Stimulated activated CD8-positive, alpha-beta memory T cell treated with anti-CD3 and anti-CD28 coated beads, Interleukin-12 subunit alpha, Interleukin-12 subunit beta, amount 100 ng/mL, for 24 hours (primary cell): ENCODE measurements around the gene HSDL2.
A peak's percentile ranks its signal among the peaks of the same experiment; 100 is the strongest.
"Not testable (repeated sequence)": the region's sequence is repeated elsewhere in the genome, so short reads cannot be mapped to it uniquely, and the experiment has no call there.

ENCODE experiments used
- DNase-seq: peaks from one replicate; pipeline ENCODE4 v3.0.0-alpha.2; 2020; ENCODE audit errors: extremely low read depth

The HSDL2 gene

DNA sequence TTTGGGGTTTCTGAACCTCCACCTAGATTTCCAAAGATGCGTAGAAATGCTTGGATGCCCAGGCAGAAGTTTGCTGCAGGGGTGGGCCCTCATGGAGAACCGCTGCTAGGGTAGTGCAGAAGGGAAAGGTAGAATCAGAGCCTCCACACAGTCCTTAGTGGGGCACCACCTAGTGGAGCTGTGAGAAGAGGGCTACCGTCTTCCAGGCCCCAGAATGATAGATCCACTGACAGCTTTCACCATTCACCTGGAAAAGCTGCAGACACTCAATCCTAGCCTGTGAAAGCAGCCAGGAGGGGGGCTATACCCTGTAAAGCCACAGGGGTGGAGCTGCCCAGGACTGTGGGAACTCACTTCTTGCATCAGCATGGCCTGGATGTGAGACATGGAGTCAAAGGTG, 13.3 kb upstream of the HSDL2 start:
- no peak for DNase-seq

- no peak for DNase-seq
Observed at GRCh38 chr9:112367465-112367864, 12.4 kb upstream of the HSDL2 start.

GRCh38 chr9:112369817-112370216, 10.1 kb upstream of the HSDL2 start:
- DNase-seq = no peak

GRCh38 chr9:112371060-112371459, 8.8 kb upstream of the HSDL2 start:
- no peak for DNase-seq

DNA sequence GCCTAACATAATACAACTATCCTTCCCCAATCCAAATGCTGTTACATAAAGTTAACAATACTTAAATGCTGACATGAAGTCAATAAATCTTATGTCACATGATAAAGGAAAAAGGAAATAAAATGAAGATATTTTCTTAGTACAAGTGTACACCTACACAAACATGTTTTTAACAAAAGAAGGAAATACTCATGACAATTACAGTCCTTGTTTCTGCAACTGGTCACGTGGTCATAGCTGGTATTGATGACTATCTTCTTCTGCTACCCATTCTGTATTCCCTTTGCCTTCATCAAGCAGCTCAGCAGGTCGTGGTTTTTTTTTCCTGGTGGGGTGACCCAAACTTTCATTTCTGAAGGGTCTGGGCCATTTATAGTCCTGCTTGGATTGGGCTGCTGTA, 6.2 kb upstream of the HSDL2 start:
- DNase-seq = not testable (repeated sequence)

- DNase-seq = not testable (repeated sequence)
Observed at GRCh38 chr9:112374232-112374631, 5.7 kb upstream of the HSDL2 start.

GRCh38 chr9:112375361-112375760, 4.5 kb upstream of the HSDL2 start:
- DNase-seq = no peak

DNA sequence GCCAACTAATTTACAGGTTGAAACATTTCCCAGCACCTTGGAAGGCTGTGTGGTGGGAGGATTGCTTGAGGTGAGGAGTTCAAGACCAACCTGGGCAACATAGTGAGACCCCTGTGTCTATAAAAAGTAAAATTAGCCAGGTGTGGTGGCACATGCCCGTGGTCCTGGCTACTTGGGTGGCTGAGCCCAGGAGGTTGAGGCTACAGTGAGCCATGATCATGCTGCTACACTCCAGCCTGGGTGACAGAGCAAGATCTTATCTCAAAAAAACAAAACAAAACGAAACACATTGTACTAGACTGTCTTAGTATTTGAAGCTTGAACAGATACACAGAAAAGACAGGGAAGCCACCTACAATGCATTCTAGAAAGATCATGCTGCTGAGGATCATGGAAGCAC, 2.8 kb upstream of the HSDL2 start:
- DNase-seq = no peak

DNA sequence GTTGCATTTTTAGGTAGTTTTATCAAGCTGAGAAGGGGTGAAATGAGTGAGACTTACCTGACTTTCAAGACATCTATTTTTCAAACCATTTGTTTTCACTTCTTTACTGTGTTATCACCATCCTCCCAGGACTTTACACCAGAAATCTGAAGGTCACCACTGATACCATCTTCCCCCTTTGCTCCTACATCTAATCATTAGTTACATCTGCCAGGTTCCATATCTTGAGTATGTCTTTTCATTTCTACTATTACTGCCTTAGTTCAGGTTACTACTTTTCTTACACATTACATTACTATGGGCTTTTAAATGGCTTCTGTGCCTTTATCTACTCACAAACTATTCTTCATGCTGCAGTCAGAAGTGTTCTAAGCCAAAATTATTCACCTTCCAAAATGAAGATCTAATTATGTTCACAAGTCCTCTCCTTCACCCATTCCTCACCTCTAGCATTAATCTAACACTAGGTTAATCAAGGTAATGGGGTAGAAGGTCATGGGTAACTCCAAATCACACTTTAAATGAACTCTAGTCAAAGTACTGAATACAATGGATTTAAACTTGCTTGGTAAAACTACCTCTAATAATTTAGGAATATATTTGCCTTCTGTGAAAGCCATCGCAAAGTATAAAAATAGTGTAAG, 2.1 kb upstream of the HSDL2 start:
- DNase-seq = no peak

DNA sequence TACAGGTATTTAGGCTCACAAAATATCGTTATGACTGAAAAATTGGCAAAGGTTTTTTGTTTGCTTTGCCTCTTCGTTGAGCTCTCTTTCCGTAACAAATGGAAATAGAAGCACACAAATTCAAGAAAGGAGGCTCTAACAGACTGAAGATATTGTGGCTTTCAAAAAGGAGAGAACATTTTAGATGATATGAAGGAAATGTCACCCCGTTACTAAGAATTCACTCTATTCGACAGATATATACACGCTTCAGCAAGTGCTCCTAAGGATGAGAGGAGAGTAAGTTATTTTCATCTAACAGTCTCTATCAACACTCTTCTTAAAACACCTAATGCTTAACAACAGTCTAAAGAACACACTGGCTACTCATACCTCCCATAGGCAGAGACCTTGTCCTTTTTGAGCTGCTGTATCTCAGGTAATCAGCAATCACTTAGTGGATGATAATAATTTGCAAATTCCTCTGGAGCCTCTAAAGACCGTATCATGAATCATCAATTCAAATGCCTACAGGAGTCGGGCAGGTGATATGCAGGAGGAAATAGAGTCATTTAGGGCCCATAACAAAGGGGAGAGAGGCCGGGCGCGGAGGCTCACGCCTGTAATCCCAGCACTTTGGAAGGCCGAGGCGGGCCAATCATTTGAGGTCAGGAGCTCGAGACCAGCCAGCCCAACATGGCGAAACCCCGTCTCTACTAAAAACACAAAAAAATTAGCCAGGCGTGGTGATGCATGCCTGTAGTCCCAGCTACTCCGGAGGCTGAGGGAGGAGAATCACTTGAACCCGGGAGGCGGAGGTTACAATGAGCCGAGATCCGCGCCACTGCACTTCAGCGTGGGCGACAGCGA, 1.4 kb upstream of the HSDL2 start:
- no peak for DNase-seq

- peak; percentile 95 for DNase-seq
Observed at GRCh38 chr9:112379177-112380101, 469 bp upstream of the HSDL2 start.

- no peak for DNase-seq
Observed at GRCh38 chr9:112380825-112381221, 915 bp downstream of the HSDL2 start.

DNA sequence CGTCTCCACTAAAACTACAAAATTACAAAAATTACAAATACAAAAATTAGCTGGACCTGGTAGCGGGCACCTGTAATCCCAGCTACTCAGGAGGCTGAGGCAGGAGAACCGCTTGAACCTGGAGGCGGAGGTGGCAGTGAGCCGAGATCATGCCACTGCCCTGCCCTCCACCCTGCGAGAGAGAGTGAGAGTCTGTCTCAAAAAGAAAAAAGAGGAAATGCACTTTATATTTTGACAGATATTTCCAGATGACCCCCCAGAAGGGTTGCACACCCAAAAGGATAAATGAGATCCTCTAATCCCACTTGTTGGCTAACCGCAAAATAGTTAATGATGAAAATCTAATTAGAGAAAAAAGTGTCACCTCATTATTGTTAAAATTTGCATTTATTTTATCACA, 2.2 kb downstream of the HSDL2 start:
- no peak for DNase-seq

- no peak for DNase-seq
Observed at GRCh38 chr9:112382501-112383364, 2.8 kb downstream of the HSDL2 start.

- DNase-seq = no peak
Observed at GRCh38 chr9:112384219-112384618, 4.3 kb downstream of the HSDL2 start.

DNA sequence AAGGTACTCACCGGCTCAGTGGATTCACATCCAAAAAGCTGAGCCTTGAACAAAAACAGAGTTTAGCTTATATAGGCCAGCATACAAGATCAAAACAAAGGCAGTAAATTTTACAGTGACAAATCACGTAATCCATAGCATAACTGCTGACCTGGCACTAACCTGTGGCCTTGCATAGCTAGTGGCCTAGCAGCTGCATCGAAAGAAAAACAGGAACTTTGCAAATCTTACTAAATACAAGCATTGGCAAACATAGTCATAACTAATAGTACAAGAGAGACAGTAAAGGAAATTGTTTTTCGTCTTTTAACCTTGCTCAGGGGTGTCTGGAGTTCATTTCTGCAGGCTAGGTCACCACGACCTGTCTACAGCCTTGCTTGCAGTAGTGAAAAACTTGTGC, 4.8 kb downstream of the HSDL2 start:
- no peak for DNase-seq

GRCh38 chr9:112387115-112387514, 7.2 kb downstream of the HSDL2 start:
- no peak for DNase-seq

- DNase-seq = not testable (repeated sequence)
Observed at GRCh38 chr9:112389897-112390296, 10.0 kb downstream of the HSDL2 start.

GRCh38 chr9:112391936-112392560, 12.1 kb downstream of the HSDL2 start:
- not testable (repeated sequence) for DNase-seq

- DNase-seq = not testable (repeated sequence)
Observed at GRCh38 chr9:112393146-112393545, 13.2 kb downstream of the HSDL2 start.

- DNase-seq = no peak
Observed at GRCh38 chr9:112396416-112396815, 16.5 kb downstream of the HSDL2 start.
